ENCODE measurements around the gene DNAJB1.

Gene DNAJB1

GRCh38 chr19:14470031-14470876 lies 47.9 kb downstream of the DNAJB1 start:
- FAIRE-seq (no peak), DNase-seq (ENCODE audit: insufficient read length, low spot score) (no peak)
- TF ChIP-seq PAX5 (IDR thresholded peaks at IDR 0.05; ENCODE audit: insufficient read depth, low read length, severe bottlenecking) (no peak), POU2F2 (IDR thresholded peaks at IDR 0.05; ENCODE audit: low read depth, low read length) (no peak), SPI1 (IDR thresholded peaks at IDR 0.05; ENCODE audit: low read depth, low read length) (no peak), TAF1 (IDR thresholded peaks at IDR 0.05; ENCODE audit: low read depth, low read length) (no peak), POLR2AphosphoS5 (IDR thresholded peaks at IDR 0.05; ENCODE audit: low read depth, low read length) (no peak)

- TF ChIP-seq PAX5 (IDR thresholded peaks at IDR 0.05; ENCODE audit: insufficient read depth, low read length, severe bottlenecking) (no peak), POLR2A (IDR thresholded peaks at IDR 0.05; ENCODE audit: low read depth, low read length) (no peak), TAF1 (IDR thresholded peaks at IDR 0.05; ENCODE audit: low read depth, low read length) (no peak), POU2F2 (IDR thresholded peaks at IDR 0.05; ENCODE audit: low read depth, low read length) (no peak), POLR2AphosphoS5 (IDR thresholded peaks at IDR 0.05; ENCODE audit: low read depth, low read length) (no peak), SPI1 (IDR thresholded peaks at IDR 0.05; ENCODE audit: low read depth, low read length) (no peak)
- FAIRE-seq, result no peak
- DNase-seq (ENCODE audit: insufficient read length, low spot score), result no peak
These were observed 50.4 kb downstream of the DNAJB1 start for GRCh38 chr19:14467816-14468215.

- DNase-seq (ENCODE audit: insufficient read length, low spot score), result no peak
- no peak for TF ChIP-seq TAF1 (IDR thresholded peaks at IDR 0.05; ENCODE audit: low read depth, low read length)
- TF ChIP-seq PAX5 (IDR thresholded peaks at IDR 0.05; ENCODE audit: insufficient read depth, low read length, severe bottlenecking), result no peak
- no peak for TF ChIP-seq POLR2AphosphoS5 (IDR thresholded peaks at IDR 0.05; ENCODE audit: low read depth, low read length)
- TF ChIP-seq POLR2A (IDR thresholded peaks at IDR 0.05; ENCODE audit: low read depth, low read length), result no peak
- TF ChIP-seq SPI1 (IDR thresholded peaks at IDR 0.05; ENCODE audit: low read depth, low read length), result no peak
- no peak for TF ChIP-seq POU2F2 (IDR thresholded peaks at IDR 0.05; ENCODE audit: low read depth, low read length)
- FAIRE-seq, result no peak
These were observed 50.8 kb downstream of the DNAJB1 start for GRCh38 chr19:14467391-14467790.

All from GM12891 (cell line).